Bronchial epithelial cell (primary cell): ENCODE measurements around the gene ZNF813. TPM values are rescaled to one million over a fixed set of nuclear protein-coding genes. Genes with fewer than 3 reads are reported as not detected.
"Not testable (repeated sequence)": the region's sequence is repeated elsewhere in the genome, so short reads cannot be mapped to it uniquely, and the experiment has no call there.

Experiments
- DNase-seq: peaks from one replicate; pipeline ENCODE4 v3.0.0-alpha.2; 2010; ENCODE audit warnings: low read depth
- FAIRE-seq: peaks from 2 replicates; lab custom pipeline; 2011; peaks lifted over from hg19 to GRCh38; lab: Jason Lieb, UNC
- H3K27me3 ChIP-seq: 2 replicates; pipeline ENCODE4 v1.5.1; 2011; ENCODE audit warnings: low read length; ENCODE audit not compliant: control insufficient read depth, insufficient read depth
- H3K36me3 ChIP-seq: 2 replicates; pipeline ENCODE4 v1.5.1; 2011; ENCODE audit warnings: low read length; ENCODE audit not compliant: control insufficient read depth, insufficient read depth
- H3K4me3 ChIP-seq: 2 replicates; pipeline ENCODE4 v1.5.1; 2011; ENCODE audit warnings: mild to moderate bottlenecking, low read depth, low read length, control low read depth
- CTCF ChIP-seq: IDR thresholded peaks from 2 replicates; pipeline ENCODE4 v1.5.1; 2011; ENCODE audit warnings: mild to moderate bottlenecking, moderate library complexity, low read length, control low read depth, inconsistent platforms; ENCODE audit not compliant: insufficient read depth, severe bottlenecking
- total RNA-seq: library from RNA; depleted of rRNA; stranded (reverse); fragments of >200 nt; gene quantifications from 2 replicates; pipeline ENCODE4 v1.2.1, GENCODE V29; 2014

ZNF813 gene
- total RNA-seq, 1 donor from 2014 or later: 3.9 TPM

GRCh38 chr19:53431399-53432087 is 36.0 kb upstream of the ZNF813 start, which contains the start of gene ZNF761:
Gene ZNF761, plus strand, starts transcription at chr19:53431984. Its CDS starts 15,285 bp downstream, at chr19:53447269.
- FAIRE-seq: no peak
- peaks cover 1% of the 10 kb centered on the region for H3K36me3 ChIP-seq
- DNase-seq: peak; percentile 92
- peak within 1 kb of the TSS; percentile 83 for H3K4me3 ChIP-seq
- H3K27me3 ChIP-seq: no peaks in the 10 kb centered on the region
- no peak for TF ChIP-seq CTCF

DNA sequence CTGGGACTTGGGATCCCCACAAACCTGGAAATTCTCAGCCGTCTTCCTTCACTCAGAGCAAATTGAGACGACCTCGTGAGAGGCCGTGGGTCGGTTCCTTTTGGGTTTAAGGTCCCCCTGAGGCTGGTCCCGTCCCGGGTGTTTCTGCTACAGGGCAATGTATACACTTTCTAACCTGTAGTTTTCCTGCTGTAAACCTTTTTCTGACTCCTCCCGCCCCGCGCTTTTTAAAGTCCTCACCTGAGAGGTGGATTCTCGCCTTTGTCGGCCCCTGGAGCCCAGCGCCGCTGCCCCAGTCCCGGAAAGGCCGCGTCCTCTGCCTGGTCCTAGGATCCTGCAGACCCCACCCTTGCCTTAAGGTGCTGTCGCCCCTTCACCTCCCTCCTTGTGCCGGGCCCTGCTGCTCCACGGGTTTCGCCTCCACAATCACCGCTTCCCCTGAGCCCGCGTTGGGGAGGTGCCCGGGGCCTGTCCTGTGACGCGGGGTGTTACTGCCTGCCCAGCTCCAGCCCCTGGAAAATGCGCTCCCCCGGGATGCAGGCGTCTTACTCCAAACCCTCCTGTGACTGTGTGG is 35.4 kb upstream of the ZNF813 start:
- FAIRE-seq: no peak
- peak; percentile 3 for DNase-seq

DNA sequence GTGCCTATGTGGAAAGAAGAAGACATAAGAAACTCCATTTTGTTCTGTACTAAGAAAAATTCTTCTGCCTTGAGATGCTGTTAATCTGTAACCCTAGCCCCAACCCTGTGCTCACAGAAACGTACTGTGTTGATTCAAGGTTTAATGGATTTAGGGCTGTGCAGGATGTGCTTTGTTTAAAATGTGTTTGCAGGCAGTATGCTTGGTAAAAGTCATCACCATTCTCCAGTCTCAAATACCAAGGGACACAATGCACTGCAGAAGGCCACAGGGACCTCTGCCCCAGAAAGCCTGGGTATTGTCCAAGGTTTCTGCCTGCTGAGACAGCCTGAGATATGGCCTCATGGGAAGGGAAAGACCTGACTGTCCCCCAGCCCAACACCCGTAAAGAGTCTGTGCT is 23.7 kb upstream of the ZNF813 start:
- DNase-seq, FAIRE-seq, H3K27me3 ChIP-seq, H3K4me3 ChIP-seq, H3K36me3 ChIP-seq: not testable (repeated sequence)

More for the DNA sequence above, 35.4 kb upstream of the ZNF813 start:
- Histone ChIP-seq H3K27me3 (no peaks in the 10 kb centered on the region), H3K4me3 (peak overlapping the region; percentile 83), H3K36me3 (peaks cover 1% of the 10 kb centered on the region)
- no peak for TF ChIP-seq CTCF

GRCh38 chr19:53447196-53447595 is 20.3 kb upstream of the ZNF813 start:
- not testable (repeated sequence) for H3K4me3 ChIP-seq, H3K36me3 ChIP-seq, DNase-seq, FAIRE-seq, H3K27me3 ChIP-seq

- no peak for FAIRE-seq
- H3K36me3 ChIP-seq: peaks cover 10% of the 10 kb centered on the region
- DNase-seq: no peak
- no peak overlapping the region for H3K4me3 ChIP-seq
- no peak for TF ChIP-seq CTCF
- no peaks in the 10 kb centered on the region for H3K27me3 ChIP-seq
Observed at GRCh38 chr19:53455828-53456227, 11.7 kb upstream of the ZNF813 start.

GRCh38 chr19:53460131-53460721 is 7.3 kb upstream of the ZNF813 start:
- H3K27me3 ChIP-seq, DNase-seq, FAIRE-seq, H3K36me3 ChIP-seq, H3K4me3 ChIP-seq: not testable (repeated sequence)

GRCh38 chr19:53461866-53462265 is 5.7 kb upstream of the ZNF813 start:
- Histone ChIP-seq H3K27me3 (no peaks in the 10 kb centered on the region), H3K4me3 (no peak overlapping the region), H3K36me3 (no peaks in the 10 kb centered on the region)
- DNase-seq (peak; percentile 7), FAIRE-seq (peak; percentile 18)
- no peak for TF ChIP-seq CTCF
